Aorta (tissue), 5 donors: ENCODE results near the gene HPCAL4. TPM values are rescaled to one million over a fixed set of nuclear protein-coding genes. Genes with fewer than 3 reads are reported as not detected.

ENCODE experiments used
- ATAC-seq: fragments of 200-7000 bp; cut with Tn5 transposase; one replicate; pipeline ENCODE4 v1.9.1; 2022; ENCODE audit warnings: moderate library complexity; ENCODE audit not compliant: low FRiP score
- DNase-seq, 2 donors: peaks; one replicate each; pipeline ENCODE4 v3.0.0-alpha.2; 2020
- H3K27ac ChIP-seq, 2 donors: one replicate each; pipeline ENCODE4 v1.5.1; 2013; ENCODE audit warnings: low read length in 2 of 2, mild to moderate bottlenecking in 2 of 2, moderate library complexity in 2 of 2, control low read depth in 1 of 2, inconsistent platforms in 1 of 2, low read depth in 1 of 2
- H3K27me3 ChIP-seq, 2 donors: one replicate each; pipeline ENCODE4 v1.6.1; 2013; ENCODE audit warnings: control low read depth in 1 of 2, low read length in 1 of 2, mild to moderate bottlenecking in 1 of 2, moderate library complexity in 1 of 2; ENCODE audit not compliant: insufficient read depth in 2 of 2, control insufficient read depth in 1 of 2
- H3K36me3 ChIP-seq, 2 donors: one replicate each; pipeline ENCODE4 v1.6.1; 2013; ENCODE audit warnings: control low read depth in 1 of 2, low read length in 1 of 2, mild to moderate bottlenecking in 1 of 2; ENCODE audit not compliant: insufficient read depth in 2 of 2, control insufficient read depth in 1 of 2
- H3K4me1 ChIP-seq, 2 donors: one replicate each; pipeline ENCODE4 v1.6.1; 2013; ENCODE audit warnings: low read length in 2 of 2, control low read depth in 1 of 2, mild to moderate bottlenecking in 1 of 2, moderate library complexity in 1 of 2; ENCODE audit not compliant: insufficient read depth in 2 of 2, control insufficient read depth in 1 of 2
- H3K4me3 ChIP-seq, 2 donors: one replicate each; pipeline ENCODE4 v1.5.1; 2013; ENCODE audit warnings: low read length in 2 of 2, control low read depth in 1 of 2, mild to moderate bottlenecking in 1 of 2
- H3K9me3 ChIP-seq: one replicate; pipeline ENCODE4 v1.6.1; 2013; ENCODE audit warnings: mild to moderate bottlenecking, low read length; ENCODE audit not compliant: control insufficient read depth
- WGBS, 2 donors: extraction: QIAGEN DNeasy Blood & Tissue Kit; methylation state at CpG; one replicate each; pipeline ENCODE4 v1.1.7; 2013; 5-methylcytosine and 5-hydroxymethylcytosine counted together
- intact Hi-C, 2 donors: fragments of 100-400 bp; cut with DNase I; formaldehyde crosslinking; loops; one replicate each; pipeline versions ENCODE4 v1.14.2 to v1.15.0; 2022
- polyA plus RNA-seq, 2 donors: library from polyadenylated mRNA; stranded (reverse); fragments of 200-250 nt; gene quantifications; one replicate each; pipeline ENCODE4 v1.2.3, GENCODE V29; 2013
- total RNA-seq, 2 donors: library from RNA; stranded (reverse); fragmentation: NEBNext Ultra II Directional; extraction: Animal tissue kit (Norgen Biotek cat#: 25700); gene quantifications; one replicate each; pipeline ENCODE4 v1.2.1, GENCODE V29; 2021
- donor health status: healthy with polysubstance abuse.
- donor health status: Bipolar disorder and iron deficiency.
- donor health status: DM: no; HTN: no; CAD: no.
- donor health status: DM: no; HTN: no; CAD: no.
- donor health status: DM: yes; HTN: yes; CAD: no.

The HPCAL4 gene
- total and polyA plus RNA-seq, 4 donors, result not detected

DNA sequence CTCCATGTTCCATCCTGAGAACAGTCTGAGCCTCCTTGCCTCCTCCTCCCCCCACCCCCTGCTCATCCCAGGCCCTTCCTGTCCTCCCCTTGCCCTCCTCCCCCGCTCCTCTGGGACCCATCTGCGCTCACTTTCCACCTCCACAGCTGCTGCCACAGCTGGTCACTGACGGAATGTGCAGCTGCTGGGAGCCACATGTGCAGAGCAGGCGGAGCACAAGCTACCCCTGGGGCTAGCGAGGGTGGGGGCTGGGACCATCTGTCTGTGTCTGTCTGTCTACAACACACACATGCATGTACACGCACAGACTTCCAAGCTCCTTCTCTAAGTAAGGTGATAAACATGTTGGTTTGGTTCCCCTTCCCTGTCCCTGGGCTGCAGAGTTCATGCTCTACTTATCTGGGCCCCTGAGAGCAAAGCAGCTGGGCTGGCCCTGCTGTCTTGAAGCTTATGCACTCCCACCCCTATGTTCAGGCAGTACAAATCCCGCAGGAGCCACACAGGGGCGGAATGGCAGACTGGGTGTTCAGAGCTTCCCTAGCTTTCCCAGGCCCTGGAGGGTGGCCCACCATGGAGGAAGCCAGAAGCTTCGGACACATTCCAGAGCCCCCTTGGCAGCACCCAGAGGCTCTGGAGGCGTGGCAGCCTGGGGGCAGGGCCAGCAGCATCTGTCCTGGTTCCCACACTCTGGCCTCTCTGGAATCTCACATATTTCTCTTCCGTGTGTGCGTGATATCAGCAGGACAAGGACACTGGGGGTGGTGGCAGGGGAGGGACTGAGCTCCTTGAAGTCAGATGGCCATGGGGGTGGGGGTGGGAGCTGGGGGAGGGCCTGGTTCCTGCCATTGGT lies 44.8 kb downstream of the HPCAL4 start:
- Histone ChIP-seq H3K36me3 (no peaks in the 10 kb centered on the region), H3K4me3 (no peak overlapping the region), H3K4me1 (no peaks in the 10 kb centered on the region), H3K27ac (peak overlapping the region; percentile 15 to 30), H3K27me3 (no peaks in the 10 kb centered on the region), H3K9me3 (no peaks in the 10 kb centered on the region)
- DNase-seq (peak; percentile 72 to 80), ATAC-seq (peak; percentile 64)
- intact Hi-C loops, result no loop called here
- 15 to 22% methylated on average over 12 of the region's 12 CpGs for WGBS, 2 donors

DNA sequence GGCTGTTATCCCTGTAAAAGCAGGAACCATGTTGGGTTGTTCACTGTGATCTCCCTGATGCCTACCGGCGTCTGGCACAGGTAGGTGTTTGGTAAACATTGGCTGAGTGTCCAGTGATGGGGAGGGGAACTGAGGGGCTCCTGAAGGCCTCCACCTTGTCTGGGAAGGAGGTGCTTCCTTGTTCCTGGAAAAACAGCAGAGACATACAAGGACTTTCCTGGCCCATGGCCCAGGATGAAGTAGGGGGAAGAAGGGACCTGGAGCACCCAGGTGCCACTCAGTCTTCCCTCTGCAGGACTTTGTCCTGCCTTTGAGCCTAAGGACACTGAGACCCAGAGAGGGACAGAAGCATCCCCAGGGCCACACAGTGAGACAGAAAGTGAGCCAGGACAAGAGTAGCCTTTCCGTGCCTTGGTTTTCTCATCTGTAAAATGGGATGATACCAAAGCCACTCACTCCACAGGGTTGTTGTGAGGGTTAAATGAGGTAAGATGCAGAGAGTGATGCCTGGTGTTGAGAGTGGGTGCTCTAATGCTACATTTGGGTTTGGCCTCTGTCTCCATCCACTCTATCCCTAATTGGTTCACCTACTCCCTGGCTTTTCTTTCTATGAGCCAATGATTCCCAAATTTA lies 45.7 kb downstream of the HPCAL4 start:
- no peaks in the 10 kb centered on the region for H3K27me3 ChIP-seq
- 77 to 82% methylated on average over 3 of the region's 3 CpGs for WGBS, 2 donors
- DNase-seq (no peak), ATAC-seq (no peak)
- no peaks in the 10 kb centered on the region for H3K4me1 ChIP-seq
- H3K4me3 ChIP-seq, result no peak overlapping the region
- H3K9me3 ChIP-seq, result no peaks in the 10 kb centered on the region
- intact Hi-C loops, result no loop called here
- no peaks in the 10 kb centered on the region for H3K36me3 ChIP-seq
- H3K27ac ChIP-seq, result peak overlapping the region in 1 of 2 donors; percentile 19

DNA sequence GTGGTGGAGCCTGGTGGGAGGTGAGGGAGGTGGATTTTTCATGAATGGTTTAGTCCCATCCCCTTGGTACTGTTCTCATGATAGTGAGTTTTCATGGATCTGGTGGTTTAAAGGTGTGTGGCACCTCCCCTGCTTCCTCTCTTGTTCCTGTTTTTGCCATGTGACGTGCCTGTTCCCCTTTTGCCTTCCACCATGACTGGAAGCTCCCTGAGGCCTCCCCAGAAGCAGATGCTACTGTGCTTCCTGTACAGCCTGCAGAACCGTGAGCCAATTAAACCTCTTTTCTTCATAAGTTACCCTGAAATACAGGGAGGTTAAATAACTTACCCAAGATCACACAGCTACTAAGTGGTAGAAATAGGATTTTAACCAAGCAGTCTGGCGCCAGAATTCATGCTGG lies 47.5 kb downstream of the HPCAL4 start:
- Histone ChIP-seq H3K36me3 (no peaks in the 10 kb centered on the region), H3K27me3 (no peaks in the 10 kb centered on the region), H3K4me1 (no peaks in the 10 kb centered on the region), H3K4me3 (no peak overlapping the region), H3K9me3 (no peaks in the 10 kb centered on the region), H3K27ac (peak overlapping the region in 1 of 2 donors; percentile 85)
- ATAC-seq (no peak), DNase-seq (no peak)
- WGBS, 2 donors, result 98 to 100% methylated on average over 3 of the region's 3 CpGs
- intact Hi-C loops, result no loop called here

DNA sequence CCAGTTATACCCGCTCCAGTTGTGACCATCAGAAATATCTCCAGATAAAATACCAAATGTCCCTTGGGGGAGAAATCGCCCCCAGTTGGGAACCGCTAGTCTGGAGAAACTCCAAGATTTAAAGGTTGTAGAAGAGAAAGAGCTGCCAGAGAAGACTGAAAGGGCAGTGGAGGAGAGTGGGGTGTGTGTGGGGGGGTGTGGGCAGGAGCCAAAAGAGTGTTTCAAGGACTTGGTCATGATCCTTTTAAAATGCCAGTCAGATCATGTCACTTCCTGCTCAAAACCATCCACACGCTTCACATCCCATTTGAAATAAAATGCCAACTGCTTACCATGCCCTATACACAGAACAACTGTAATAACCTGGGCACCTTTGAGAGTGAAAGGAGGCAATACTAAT lies 48.4 kb downstream of the HPCAL4 start:
- intact Hi-C loops, result no loop called here
- H3K9me3 ChIP-seq, result no peaks in the 10 kb centered on the region
- H3K27me3 ChIP-seq, result no peaks in the 10 kb centered on the region
- peak; percentile 72 to 85 for DNase-seq
- peaks cover 3% of the 10 kb centered on the region in 2 donors for H3K4me1 ChIP-seq
- 5 to 9% methylated on average over 4 of the region's 4 CpGs for WGBS, 2 donors
- no peaks in the 10 kb centered on the region for H3K36me3 ChIP-seq
- no peak overlapping the region for H3K4me3 ChIP-seq
- peak overlapping the region in 1 of 2 donors; percentile 85 for H3K27ac ChIP-seq
- ATAC-seq, result no peak

DNA sequence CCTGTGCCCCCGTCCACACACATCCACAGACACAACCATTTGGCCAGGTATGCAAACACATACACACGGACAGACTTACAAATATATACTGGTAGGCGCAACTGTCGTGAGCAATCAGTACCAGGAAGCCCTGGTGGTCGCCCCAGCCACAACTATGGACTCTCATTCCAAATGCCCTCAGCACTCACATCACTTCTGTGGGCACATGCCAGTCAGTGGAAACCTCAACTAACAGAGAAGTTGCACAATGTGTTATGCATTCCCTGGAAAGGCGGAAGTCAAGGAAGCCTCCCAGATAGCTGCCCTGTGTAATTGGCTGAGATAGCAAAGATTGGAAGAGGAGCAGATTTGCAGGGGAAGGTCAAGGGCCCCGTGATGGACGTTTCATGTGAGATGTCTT lies 50.4 kb downstream of the HPCAL4 start:
- no peak for ATAC-seq
- 89 to 90% methylated on average over 8 of the region's 8 CpGs for WGBS, 2 donors
- peaks cover 3% of the 10 kb centered on the region in 2 donors for H3K4me1 ChIP-seq
- DNase-seq, result no peak
- no peaks in the 10 kb centered on the region for H3K27me3 ChIP-seq
- intact Hi-C loops, result no loop called here
- no peak overlapping the region for H3K4me3 ChIP-seq
- H3K27ac ChIP-seq, result no peak overlapping the region
- no peaks in the 10 kb centered on the region for H3K36me3 ChIP-seq
- no peaks in the 10 kb centered on the region for H3K9me3 ChIP-seq

DNA sequence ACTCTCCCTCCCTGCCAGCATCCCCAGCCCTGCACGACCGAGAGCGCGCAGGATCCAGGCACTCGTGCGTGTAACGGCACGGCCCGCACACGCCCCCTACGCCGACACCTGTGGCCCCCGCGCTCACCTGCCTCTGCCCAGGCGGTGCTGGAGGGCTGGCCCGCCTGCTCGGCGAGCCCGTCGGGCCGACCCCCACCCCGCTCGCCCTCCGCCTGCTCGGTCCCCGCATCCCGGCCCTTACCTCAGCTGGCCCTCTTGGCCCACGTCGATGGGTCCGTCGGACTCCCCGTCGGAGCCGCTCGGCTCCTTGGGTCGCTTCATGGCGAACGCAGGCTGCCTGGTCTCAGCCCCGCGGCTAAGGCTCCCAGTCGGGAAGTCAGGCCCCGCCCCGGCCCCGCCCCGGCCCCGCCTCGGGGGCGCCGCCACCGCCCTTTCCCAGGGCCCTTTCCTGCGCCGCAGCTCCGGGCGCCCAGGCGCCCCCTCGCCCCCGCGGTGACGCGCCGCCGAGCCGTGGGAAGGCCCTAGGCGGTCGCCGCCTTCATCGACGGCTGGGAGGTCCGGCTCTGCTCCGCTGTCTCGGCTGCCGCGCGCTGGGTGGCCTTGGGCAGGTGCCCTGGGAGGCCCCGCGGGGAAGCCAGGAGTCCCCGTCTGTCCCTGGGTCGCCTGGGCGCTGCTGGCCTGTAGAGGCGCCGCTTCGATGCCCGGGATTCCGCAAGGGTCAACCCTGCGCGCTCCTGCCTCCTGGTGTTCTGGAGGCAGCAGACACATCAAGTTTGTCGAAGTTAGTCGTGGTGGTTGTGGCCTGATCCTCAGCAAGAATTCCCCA lies 51.7 kb downstream of the HPCAL4 start, which contains the start of gene HEYL:
Gene HEYL, minus strand, starts transcription at position 339 of the 826 bp plus-strand sequence. Its CDS starts 18 bp downstream, at position 321.
- ATAC-seq (peak; percentile 77), DNase-seq (peak; percentile 85 to 94)
- 1 to 2% methylated on average over 67 to 88 of the region's 88 CpGs for WGBS, 2 donors
- Histone ChIP-seq H3K4me1 (peaks cover 3 to 9% of the 10 kb centered on the region in 2 donors), H3K9me3 (no peaks in the 10 kb centered on the region), H3K27me3 (no peaks in the 10 kb centered on the region), H3K36me3 (no peaks in the 10 kb centered on the region), H3K27ac (peak within 1 kb of the TSS; percentile 57 to 88), H3K4me3 (peak within 1 kb of the TSS; percentile 40 to 92)
- intact Hi-C loops, result no loop called here

DNA sequence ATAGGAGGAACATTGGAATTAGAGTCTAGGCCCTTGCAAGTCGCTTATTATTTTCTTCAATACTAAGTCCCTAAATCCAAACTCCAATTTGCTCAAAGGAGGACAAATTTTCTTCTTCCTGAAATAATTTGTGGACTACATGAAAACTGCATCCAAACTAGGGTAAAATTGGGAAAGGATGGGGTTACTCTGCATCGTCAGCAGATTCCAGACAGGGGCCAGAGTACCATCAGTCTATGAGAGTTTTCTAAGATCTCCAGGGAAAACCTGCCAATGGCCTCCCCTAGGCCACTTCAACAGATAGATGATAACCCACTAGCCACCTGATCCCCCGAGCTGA lies 52.3 kb downstream of the HPCAL4 start:
- H3K9me3 ChIP-seq, result no peaks in the 10 kb centered on the region
- no peaks in the 10 kb centered on the region for H3K27me3 ChIP-seq
- H3K4me1 ChIP-seq, result peaks cover 3 to 9% of the 10 kb centered on the region in 2 donors
- ATAC-seq, result no peak
- peak overlapping the region; percentile 55 to 88 for H3K27ac ChIP-seq
- intact Hi-C loops, result no loop called here
- 8 to 10% methylated on average over 3 of the region's 3 CpGs for WGBS, 2 donors
- DNase-seq, result no peak
- H3K36me3 ChIP-seq, result no peaks in the 10 kb centered on the region
- H3K4me3 ChIP-seq, result peak overlapping the region; percentile 40 to 92

DNA sequence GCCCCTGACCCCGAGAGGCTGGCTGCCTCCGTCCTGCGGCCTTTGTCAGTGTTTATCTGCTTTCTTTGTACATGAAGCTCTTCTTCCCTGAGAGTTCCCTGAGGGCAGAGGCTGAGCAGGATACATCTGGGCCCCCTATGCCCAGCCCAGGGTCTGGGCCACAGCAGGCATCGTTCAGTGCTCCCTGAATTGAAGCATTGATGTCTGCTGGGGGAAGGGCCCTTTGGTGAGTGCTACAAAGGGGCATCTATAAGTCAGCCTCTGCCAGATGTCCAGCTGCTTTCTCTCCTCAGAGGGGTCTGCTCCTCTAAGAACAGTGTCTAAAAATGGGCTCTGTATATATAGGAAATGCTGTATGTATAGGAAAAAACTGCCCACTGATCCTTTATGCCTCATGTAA lies 53.9 kb downstream of the HPCAL4 start:
- Histone ChIP-seq H3K27ac (peak overlapping the region in 1 of 2 donors; percentile 59), H3K4me1 (peaks cover 3 to 9% of the 10 kb centered on the region in 2 donors), H3K9me3 (no peaks in the 10 kb centered on the region), H3K27me3 (no peaks in the 10 kb centered on the region), H3K36me3 (no peaks in the 10 kb centered on the region), H3K4me3 (peak overlapping the region; percentile 16 to 92)
- ATAC-seq (no peak), DNase-seq (no peak)
- intact Hi-C loops, result no loop called here
- 22 to 29% methylated on average over 4 of the region's 4 CpGs for whole genome bisulfite sequencing, 2 donors
